HUES6 (cell line): Measurements from ENCODE around the gene AADACL4.

ENCODE experiments used
- H3K27ac ChIP-seq: 2 replicates; pipeline ENCODE4 v1.7.0; 2013; ENCODE audit warnings: low read depth, mild to moderate bottlenecking, low read length, inconsistent platforms
- H3K27me3 ChIP-seq: 2 replicates; pipeline ENCODE4 v1.6.1; 2013; ENCODE audit warnings: low read length; ENCODE audit not compliant: control insufficient read depth, insufficient read depth
- H3K36me3 ChIP-seq: 2 replicates; pipeline ENCODE4 v1.6.1; 2013; ENCODE audit warnings: low read length; ENCODE audit not compliant: control insufficient read depth, insufficient read depth
- H3K4me1 ChIP-seq: 2 replicates; pipeline ENCODE4 v1.6.1; 2013; ENCODE audit warnings: low read length; ENCODE audit not compliant: control insufficient read depth, insufficient read depth
- H3K4me3 ChIP-seq: 2 replicates; pipeline ENCODE4 v1.5.1; 2013; ENCODE audit warnings: low read depth, low read length
- H3K9ac ChIP-seq: one replicate; pipeline ENCODE4 v1.6.1; 2013; ENCODE audit warnings: mild to moderate bottlenecking, low read length
- H3K9me3 ChIP-seq: 2 replicates; pipeline ENCODE4 v1.6.1; 2013; ENCODE audit warnings: low read depth, low read length; ENCODE audit not compliant: control insufficient read depth, insufficient read depth

The AADACL4 gene

GRCh38 chr1:12714710-12715475, 71.0 kb downstream of the AADACL4 start:
- no peaks in the 10 kb centered on the region for H3K27me3 ChIP-seq
- H3K9ac ChIP-seq, result peak overlapping the region; percentile 68
- peak overlapping the region; percentile 88 for H3K27ac ChIP-seq
- H3K4me1 ChIP-seq, result peaks cover 66% of the 10 kb centered on the region
- no peaks in the 10 kb centered on the region for H3K36me3 ChIP-seq
- no peaks in the 10 kb centered on the region for H3K9me3 ChIP-seq
- no peak overlapping the region; the same call in 1 of the 2 replicates for H3K4me3 ChIP-seq

GRCh38 chr1:12715896-12716437, 72.1 kb downstream of the AADACL4 start, which contains the start of gene AADACL3:
TSS of gene AADACL3 (plus strand) at chr1:12716110. CDS start at chr1:12716177, 67 bp downstream.
- peak within 1 kb of the TSS; percentile 88 for H3K27ac ChIP-seq
- H3K9ac ChIP-seq, result peak within 1 kb of the TSS; percentile 77
- H3K4me1 ChIP-seq, result peaks cover 72% of the 10 kb centered on the region
- H3K36me3 ChIP-seq, result no peaks in the 10 kb centered on the region
- no peaks in the 10 kb centered on the region for H3K9me3 ChIP-seq
- H3K27me3 ChIP-seq, result no peaks in the 10 kb centered on the region
- peak within 1 kb of the TSS; percentile 42; the same call in 1 of the 2 replicates for H3K4me3 ChIP-seq
